PC-3 (cell line): ENCODE data around the gene SMU1. TPM values are rescaled to one million over a fixed set of nuclear protein-coding genes. Genes with fewer than 3 reads are reported as not detected.

Experiments used
- ATAC-seq: fragments of 200-7000 bp; cut with Tn5 transposase; 2 replicates; pipeline ENCODE4 v1.9.1; 2020; ENCODE audit warnings: mild to moderate bottlenecking, moderate library complexity
- BruUV-seq: library from RNA; stranded (reverse); fragments of 400-500 nt; replicated peaks from 2 replicates; lab custom pipeline; 2021; lab: Mats Ljungman, UMichigan
- CTCF ChIA-PET: fragments of 300-600 bp; sonication (Branson Sonifier 250); formaldehyde crosslinking; loops from one replicate; lab custom pipeline; 2022; ENCODE audit warnings: antibody characterized with exemption; lab: Charles Lee
- POLR2A ChIA-PET: fragments of 300-600 bp; sonication (Branson Sonifier 250); formaldehyde crosslinking; loops from one replicate; lab custom pipeline; 2022; ENCODE audit warnings: antibody characterized with exemption; ENCODE audit not compliant: unreplicated experiment; lab: Charles Lee
- DNase-seq: peaks from one replicate; pipeline ENCODE4 v3.0.0-alpha.2; 2015
- H2AFZ ChIP-seq: fragments of 300-600 bp; sonication (generic); 2 replicates; pipeline ENCODE4 v1.6.0; 2016; ENCODE audit warnings: antibody characterized with exemption, low read length
- H3F3A ChIP-seq: fragments of 300-600 bp; sonication (generic); one replicate; pipeline ENCODE4 v1.6.0; 2017; ENCODE audit warnings: antibody characterized with exemption, low read length, control low read depth, mild to moderate bottlenecking; ENCODE audit not compliant: unreplicated experiment
- H3K27ac ChIP-seq: fragments of 300-600 bp; sonication (generic); 2 replicates; pipeline ENCODE4 v1.5.1; 2016; ENCODE audit warnings: mild to moderate bottlenecking, low read length
- H3K27me3 ChIP-seq: fragments of 300-600 bp; sonication (generic); 2 replicates; pipeline ENCODE4 v1.6.1; 2016; ENCODE audit warnings: low read length, mixed read lengths
- H3K36me3 ChIP-seq: fragments of 300-600 bp; sonication (generic); 2 replicates; pipeline ENCODE4 v1.6.1; 2016; ENCODE audit warnings: low read depth, mixed run types, low read length, mixed read lengths
- H3K4me1 ChIP-seq: fragments of 300-600 bp; sonication (generic); 2 replicates; pipeline ENCODE4 v1.5.1; 2016; ENCODE audit warnings: low read length; ENCODE audit not compliant: insufficient read depth
- H3K4me2 ChIP-seq: fragments of 300-600 bp; sonication (generic); 2 replicates; pipeline ENCODE4 v1.6.0; 2016; ENCODE audit warnings: low read length
- H3K4me3 ChIP-seq: fragments of 300-600 bp; sonication (generic); 2 replicates; pipeline ENCODE4 v1.5.1; 2016; ENCODE audit warnings: mild to moderate bottlenecking, low read length, mixed read lengths
- H3K79me2 ChIP-seq: fragments of 300-600 bp; sonication (generic); 2 replicates; pipeline ENCODE4 v1.6.1; 2017; ENCODE audit warnings: low read length, mixed read lengths
- H3K9ac ChIP-seq: fragments of 300-600 bp; sonication (generic); 2 replicates; pipeline ENCODE4 v1.6.0; 2016; ENCODE audit warnings: mild to moderate bottlenecking, low read length
- H3K9me2 ChIP-seq: fragments of 300-600 bp; sonication (generic); replicated peaks from 2 replicates; pipeline ENCODE4 v1.6.1; 2016; ENCODE audit warnings: mixed run types, low read length, mixed read lengths
- H3K9me3 ChIP-seq: fragments of 300-600 bp; sonication (generic); 2 replicates; pipeline ENCODE4 v1.6.1; 2016; ENCODE audit warnings: low read length, mixed read lengths
- H4K20me1 ChIP-seq: fragments of 300-600 bp; sonication (generic); 2 replicates; pipeline ENCODE4 v1.6.1; 2016; ENCODE audit warnings: low read length, mixed read lengths
- CTCF ChIP-seq: fragments of 300-600 bp; sonication (generic); conservative IDR thresholded peaks from 2 replicates; pipeline ENCODE4 v1.5.1; 2017; ENCODE audit warnings: antibody characterized with exemption, low read depth, mild to moderate bottlenecking, low read length
- EZH2 ChIP-seq: fragments of 300-600 bp; sonication (generic); IDR thresholded peaks from one replicate; pipeline ENCODE4 v1.6.1; 2017; ENCODE audit warnings: antibody characterized with exemption, mild to moderate bottlenecking, low read length; ENCODE audit not compliant: unreplicated experiment
- EZH2phosphoT487 ChIP-seq: fragments of 300-600 bp; sonication (generic); IDR thresholded peaks from 2 replicates; pipeline ENCODE4 v1.6.1; 2018; ENCODE audit warnings: mild to moderate bottlenecking, antibody characterized with exemption, low read length, borderline replicate concordance
- intact Hi-C: fragments of 100-400 bp; cut with micrococcal nuclease; formaldehyde crosslinking; loops from 2 replicates; pipeline ENCODE4 v1.9.0; 2023
- total RNA-seq: library from RNA; depleted of rRNA; stranded (reverse); fragments of >200 nt; gene quantifications from 2 replicates; pipeline ENCODE4 v1.2.3, GENCODE V29; 2014

Gene SMU1
- total RNA-seq, 1 experiment from 2014 or later, result 17.6 TPM

- Histone ChIP-seq H3K36me3 (no peaks in the 10 kb centered on the region; the same call in none of the 2 replicates), H3K4me2 (no peak overlapping the region), H3K4me1 (peaks cover 15% of the 10 kb centered on the region; the same call in 1 of the 2 replicates), H3K79me2 (no peaks in the 10 kb centered on the region), H3K9me3 (no peaks in the 10 kb centered on the region), H3K27ac (no peak overlapping the region), H3K9ac (no peak overlapping the region), H3F3A (peaks cover 5% of the 10 kb centered on the region), H4K20me1 (no peaks in the 10 kb centered on the region), H3K27me3 (no peaks in the 10 kb centered on the region), H3K4me3 (no peak overlapping the region), H3K9me2 (no peaks in the 10 kb centered on the region), H2AFZ (no peak overlapping the region)
- BruUV-seq, result no TSS peak
- DNase-seq (no peak), ATAC-seq (no peak)
- TF ChIP-seq CTCF (no peak), EZH2phosphoT487 (no peak), EZH2 (no peak)
- POLR2A ChIA-PET, result no interaction called here
- intact Hi-C loops, result no loop called here
- CTCF ChIA-PET, result no interaction called here
Measured at GRCh38 chr9:33046061-33046460, 30.4 kb downstream of the SMU1 start.

- H3K9me3 ChIP-seq, result no peaks in the 10 kb centered on the region
- peak overlapping the region; percentile 68 for H3K4me3 ChIP-seq
- no peaks in the 10 kb centered on the region for H3K79me2 ChIP-seq
- no peaks in the 10 kb centered on the region for H3K27me3 ChIP-seq
- peak overlapping the region; percentile 61 for H3K27ac ChIP-seq
- peak; percentile 39 for DNase-seq
- no peaks in the 10 kb centered on the region for H3K9me2 ChIP-seq
- TF ChIP-seq EZH2, result no peak
- peak; percentile 45 for TF ChIP-seq CTCF
- H2AFZ ChIP-seq, result peak overlapping the region; percentile 56
- POLR2A ChIA-PET, result no interaction called here
- ATAC-seq, result peak; percentile 59
- H4K20me1 ChIP-seq, result no peaks in the 10 kb centered on the region
- H3K36me3 ChIP-seq, result no peaks in the 10 kb centered on the region; the same call in 1 of the 2 replicates
- intact Hi-C loops, result loop anchor here (1.0 kb wide), 1 partner anchor 19 kb away; the partner anchor contains the start of gene DNAJA1
- H3K4me2 ChIP-seq, result peak overlapping the region; percentile 74
- H3K9ac ChIP-seq, result peak overlapping the region; percentile 77
- H3F3A ChIP-seq, result peaks cover 5% of the 10 kb centered on the region
- peaks cover 15% of the 10 kb centered on the region; the same call in 1 of the 2 replicates for H3K4me1 ChIP-seq
- no TSS peak for BruUV-seq
- CTCF ChIA-PET, result no interaction called here
Measured at GRCh38 chr9:33044677-33045282, 31.7 kb downstream of the SMU1 start.

DNA sequence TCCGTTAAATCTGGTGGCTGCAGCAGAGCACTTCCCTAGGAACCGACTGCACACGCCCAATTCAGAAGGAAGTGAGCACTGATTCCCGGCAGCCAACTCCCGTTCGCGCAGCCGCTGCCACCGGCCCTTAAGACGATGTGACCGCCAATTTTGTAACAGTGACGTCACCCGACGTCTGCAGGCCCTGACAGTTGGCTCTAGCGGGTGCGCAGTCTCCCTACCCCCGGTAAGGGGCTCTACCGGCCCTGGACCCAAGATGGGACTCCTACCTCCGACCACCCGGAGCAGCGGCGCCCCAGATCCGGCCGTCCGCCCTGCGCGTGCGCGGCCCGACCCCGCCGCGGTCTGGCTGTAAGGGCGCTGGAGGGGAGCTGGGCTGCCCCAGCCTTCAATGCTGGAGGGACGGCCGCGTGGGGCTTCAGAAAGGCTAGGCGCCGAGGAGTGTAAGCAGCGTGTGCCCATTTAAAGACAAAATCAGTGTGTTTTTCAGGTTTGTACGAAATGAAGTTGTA, 32.3 kb downstream of the SMU1 start:
- peak overlapping the region; percentile 56 for H2AFZ ChIP-seq
- ChIA-PET POLR2A (no interaction called here), CTCF (no interaction called here)
- no peaks in the 10 kb centered on the region for H3K79me2 ChIP-seq
- H3K4me3 ChIP-seq, result peak overlapping the region; percentile 68
- H3K9me2 ChIP-seq, result no peaks in the 10 kb centered on the region
- peaks cover 15% of the 10 kb centered on the region; the same call in 1 of the 2 replicates for H3K4me1 ChIP-seq
- ATAC-seq, result peak; percentile 88
- peak overlapping the region; percentile 74 for H3K4me2 ChIP-seq
- H3K27ac ChIP-seq, result peak overlapping the region; percentile 61
- no peak for TF ChIP-seq EZH2
- TF ChIP-seq CTCF, result no peak
- TF ChIP-seq EZH2phosphoT487, result no peak
- BruUV-seq, result no TSS peak
- peaks cover 5% of the 10 kb centered on the region for H3F3A ChIP-seq
- intact Hi-C loops, result loop anchor here (1.0 kb wide), 1 partner anchor 19 kb away; the partner anchor contains the start of gene DNAJA1
- H3K9me3 ChIP-seq, result no peaks in the 10 kb centered on the region
- peak; percentile 75 for DNase-seq
- H3K9ac ChIP-seq, result peak overlapping the region; percentile 77
- H4K20me1 ChIP-seq, result no peaks in the 10 kb centered on the region
- H3K27me3 ChIP-seq, result no peaks in the 10 kb centered on the region
- no peaks in the 10 kb centered on the region; the same call in 1 of the 2 replicates for H3K36me3 ChIP-seq
